ENCODE measurements around the gene CD300LB.

DNA sequence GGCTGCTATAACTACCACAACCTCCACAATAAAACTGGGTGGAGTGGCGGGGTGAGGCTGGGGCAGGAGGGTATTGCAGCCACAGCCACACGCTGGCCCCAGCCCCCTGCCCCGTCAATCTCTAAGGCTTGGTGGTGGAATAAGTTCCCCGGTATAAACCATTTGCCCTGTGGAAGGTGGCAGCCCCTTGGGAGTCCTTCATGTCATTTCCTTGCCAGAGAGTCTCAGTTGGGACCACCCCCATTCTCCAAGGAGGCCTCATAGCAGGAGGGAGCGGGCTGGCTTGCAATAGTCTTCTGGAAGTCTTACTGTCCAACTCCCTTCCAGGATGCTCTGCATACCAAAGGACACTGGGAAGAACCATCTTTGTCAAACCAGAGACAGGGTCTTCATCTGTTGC is 45.4 kb downstream of the CD300LB start:
- TF ChIP-seq, protein P1, sequence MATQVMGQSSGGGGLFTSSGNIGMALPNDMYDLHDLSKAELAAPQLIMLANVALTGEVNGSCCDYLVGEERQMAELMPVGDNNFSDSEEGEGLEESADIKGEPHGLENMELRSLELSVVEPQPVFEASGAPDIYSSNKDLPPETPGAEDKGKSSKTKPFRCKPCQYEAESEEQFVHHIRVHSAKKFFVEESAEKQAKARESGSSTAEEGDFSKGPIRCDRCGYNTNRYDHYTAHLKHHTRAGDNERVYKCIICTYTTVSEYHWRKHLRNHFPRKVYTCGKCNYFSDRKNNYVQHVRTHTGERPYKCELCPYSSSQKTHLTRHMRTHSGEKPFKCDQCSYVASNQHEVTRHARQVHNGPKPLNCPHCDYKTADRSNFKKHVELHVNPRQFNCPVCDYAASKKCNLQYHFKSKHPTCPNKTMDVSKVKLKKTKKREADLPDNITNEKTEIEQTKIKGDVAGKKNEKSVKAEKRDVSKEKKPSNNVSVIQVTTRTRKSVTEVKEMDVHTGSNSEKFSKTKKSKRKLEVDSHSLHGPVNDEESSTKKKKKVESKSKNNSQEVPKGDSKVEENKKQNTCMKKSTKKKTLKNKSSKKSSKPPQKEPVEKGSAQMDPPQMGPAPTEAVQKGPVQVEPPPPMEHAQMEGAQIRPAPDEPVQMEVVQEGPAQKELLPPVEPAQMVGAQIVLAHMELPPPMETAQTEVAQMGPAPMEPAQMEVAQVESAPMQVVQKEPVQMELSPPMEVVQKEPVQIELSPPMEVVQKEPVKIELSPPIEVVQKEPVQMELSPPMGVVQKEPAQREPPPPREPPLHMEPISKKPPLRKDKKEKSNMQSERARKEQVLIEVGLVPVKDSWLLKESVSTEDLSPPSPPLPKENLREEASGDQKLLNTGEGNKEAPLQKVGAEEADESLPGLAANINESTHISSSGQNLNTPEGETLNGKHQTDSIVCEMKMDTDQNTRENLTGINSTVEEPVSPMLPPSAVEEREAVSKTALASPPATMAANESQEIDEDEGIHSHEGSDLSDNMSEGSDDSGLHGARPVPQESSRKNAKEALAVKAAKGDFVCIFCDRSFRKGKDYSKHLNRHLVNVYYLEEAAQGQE (IDR thresholded peaks at IDR 0.05; ENCODE audit: low read depth, low read length), result no peak
- TF ChIP-seq POLR2A (IDR thresholded peaks at IDR 0.05; ENCODE audit: low read depth, low read length), result no peak

All from GM12878 (cell line).